ENCODE results near the gene TRIM24. TPM values are rescaled to one million over a fixed set of nuclear protein-coding genes. Genes with fewer than 3 reads are reported as not detected.

Gene TRIM24
- total RNA-seq, 1 experiment from 2014 or later, result 28.4 TPM

GRCh38 chr7:138632826-138633602 lies 173.0 kb downstream of the TRIM24 start:
- in situ Hi-C loops (cut with HindIII; ENCODE audit: low pct_unique_long_range_greater_than_20kb, low sequenced_read_pairs), result no loop called here
- POLR2A ChIA-PET, result no interaction called here
- CTCF ChIA-PET, result no interaction called here

More at GRCh38 chr7:138632826-138633602, 173.0 kb downstream of the TRIM24 start:
- intact Hi-C loops (cut with micrococcal nuclease; ENCODE audit: unreplicated experiment), result no loop called here
- Histone ChIP-seq H3K4me1 (ENCODE audit: control insufficient read depth, insufficient read depth, low read length) (no peaks in the 10 kb centered on the region), H3K4me3 (ENCODE audit: low read depth in 2 of 2, low read length in 2 of 2) (no peak overlapping the region), H3K27me3 (ENCODE audit: control insufficient read depth, insufficient read depth, low read length) (peaks cover 2% of the 10 kb centered on the region; the same call in 1 of the 2 replicates), H3K36me3 (ENCODE audit: control insufficient read depth, insufficient read depth, low read length) (no peaks in the 10 kb centered on the region), H3K9me3 (ENCODE audit: control insufficient read depth, insufficient read depth, low read depth, low read length) (no peaks in the 10 kb centered on the region), H3K27ac (ENCODE audit: low read length) (no peak overlapping the region)
- DNase-seq (ENCODE audit: low read depth, low spot score) (no peak), ATAC-seq (no peak)
- TF ChIP-seq CTCF (IDR thresholded peaks at IDR 0.05) (no peak), TCF7L2 (IDR thresholded peaks at IDR 0.05; ENCODE audit: low read depth, low read length) (no peak), POLR2AphosphoS5 (IDR thresholded peaks at IDR 0.05; ENCODE audit: low read depth, low read length) (no peak), SIN3A (IDR thresholded peaks at IDR 0.05; ENCODE audit: borderline replicate concordance, insufficient read depth, low read depth, low read length) (no peak), REST (IDR thresholded peaks at IDR 0.05; ENCODE audit: insufficient read depth in 1 of 2, low read depth in 2 of 2, low read length in 1 of 2) (no peak)
- no TSS peak for BruUV-seq (replicated peaks)

Other genes with a start within 250 kb of the TRIM24 start
- gene SVOPL, start 241.1 kb downstream of the TRIM24 start, total RNA-seq (2021; ENCODE audit: unreplicated experiment), result not detected

Measured in Panc1 (cell line).